ENCODE data around the gene ADARB2.
"Not testable (repeated sequence)": the region's sequence is repeated elsewhere in the genome, so short reads cannot be mapped to it uniquely, and the experiment has no call there.

ADARB2 gene

DNA sequence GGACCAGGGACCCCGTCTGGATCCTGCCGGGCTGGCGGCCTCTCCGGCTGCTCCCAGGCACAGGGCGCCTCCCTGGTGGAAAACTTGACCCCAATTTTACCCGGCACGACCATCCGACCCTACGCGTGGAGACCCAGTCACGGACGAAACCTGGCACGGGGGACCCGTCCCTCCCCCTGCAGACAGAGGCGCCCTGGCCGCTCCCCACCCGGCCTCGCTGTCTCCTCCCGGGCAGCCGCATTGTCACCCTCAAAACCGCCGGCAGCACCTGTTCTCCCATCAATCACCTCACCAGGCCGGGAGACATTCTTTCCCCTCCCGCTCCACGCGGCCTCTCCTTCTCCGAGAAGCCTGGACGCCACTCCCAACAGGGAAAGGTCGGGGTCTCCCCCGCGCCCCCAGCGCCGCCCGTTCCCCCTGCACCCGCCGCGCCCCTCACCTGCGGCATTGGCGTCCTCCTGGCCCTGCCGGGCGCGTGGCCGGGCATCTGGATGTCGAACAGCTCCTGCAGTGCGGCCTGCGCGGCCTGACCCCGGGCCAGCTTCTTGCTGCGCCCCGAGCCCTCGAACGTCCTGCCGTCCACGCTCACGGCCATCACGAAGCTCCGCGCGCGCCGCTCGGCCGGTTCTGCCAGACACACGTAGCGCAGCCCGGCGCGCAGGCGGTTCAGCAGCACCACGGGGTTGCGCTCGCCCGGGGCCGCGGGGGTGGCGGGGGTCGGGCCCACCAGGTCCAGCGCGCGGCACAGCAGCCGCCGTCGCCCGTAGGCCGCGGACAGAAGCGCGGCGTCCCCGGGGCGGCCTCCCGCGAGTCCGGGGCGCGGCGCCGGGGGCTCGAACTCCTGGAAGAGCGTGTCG is 374.5 kb downstream of the ADARB2 start:
- DNase-seq (ENCODE audit: low read depth in 2 of 2, low spot score in 1 of 2), result no peak

GRCh38 chr10:1361411-1362105 is 375.8 kb downstream of the ADARB2 start:
- no peak for DNase-seq (ENCODE audit: low read depth in 2 of 2, low spot score in 1 of 2)

DNA sequence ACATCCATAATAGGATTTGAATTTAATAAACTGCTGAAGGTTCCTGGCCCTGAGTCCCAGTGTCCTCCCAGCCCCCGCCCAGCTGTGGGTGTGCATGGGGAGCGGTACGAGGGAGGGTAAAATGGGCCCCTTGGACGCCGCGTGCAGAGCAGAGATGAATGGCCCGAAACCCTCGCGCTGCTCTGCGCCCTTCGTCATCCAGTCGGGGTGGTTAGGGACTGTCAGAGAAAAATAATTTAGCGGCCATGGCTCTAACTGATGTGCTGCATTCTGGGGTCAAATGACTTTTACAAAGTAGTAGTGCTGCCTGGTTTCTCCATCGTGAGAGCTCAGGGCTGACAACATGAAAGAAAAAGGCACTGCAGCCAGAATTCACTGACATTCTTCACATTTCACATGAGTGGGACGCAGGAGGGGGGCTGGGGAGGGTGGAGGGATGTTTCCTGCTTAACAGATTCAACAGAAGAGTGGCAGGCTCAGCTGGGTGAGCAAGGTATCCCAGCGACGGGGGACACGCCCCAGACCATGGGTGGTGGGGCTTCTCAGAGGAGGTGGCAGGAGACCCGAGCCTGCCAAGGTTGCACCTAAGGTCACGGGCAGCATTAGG is 376.7 kb downstream of the ADARB2 start:
- DNase-seq (ENCODE audit: low read depth in 2 of 2, low spot score in 1 of 2), result no peak

GRCh38 chr10:1360011-1360557 is 377.2 kb downstream of the ADARB2 start:
- DNase-seq (ENCODE audit: low read depth in 2 of 2, low spot score in 1 of 2), result no peak

GRCh38 chr10:1359626-1359955 is 377.7 kb downstream of the ADARB2 start:
- DNase-seq (ENCODE audit: low read depth in 2 of 2, low spot score in 1 of 2), result no peak

DNA sequence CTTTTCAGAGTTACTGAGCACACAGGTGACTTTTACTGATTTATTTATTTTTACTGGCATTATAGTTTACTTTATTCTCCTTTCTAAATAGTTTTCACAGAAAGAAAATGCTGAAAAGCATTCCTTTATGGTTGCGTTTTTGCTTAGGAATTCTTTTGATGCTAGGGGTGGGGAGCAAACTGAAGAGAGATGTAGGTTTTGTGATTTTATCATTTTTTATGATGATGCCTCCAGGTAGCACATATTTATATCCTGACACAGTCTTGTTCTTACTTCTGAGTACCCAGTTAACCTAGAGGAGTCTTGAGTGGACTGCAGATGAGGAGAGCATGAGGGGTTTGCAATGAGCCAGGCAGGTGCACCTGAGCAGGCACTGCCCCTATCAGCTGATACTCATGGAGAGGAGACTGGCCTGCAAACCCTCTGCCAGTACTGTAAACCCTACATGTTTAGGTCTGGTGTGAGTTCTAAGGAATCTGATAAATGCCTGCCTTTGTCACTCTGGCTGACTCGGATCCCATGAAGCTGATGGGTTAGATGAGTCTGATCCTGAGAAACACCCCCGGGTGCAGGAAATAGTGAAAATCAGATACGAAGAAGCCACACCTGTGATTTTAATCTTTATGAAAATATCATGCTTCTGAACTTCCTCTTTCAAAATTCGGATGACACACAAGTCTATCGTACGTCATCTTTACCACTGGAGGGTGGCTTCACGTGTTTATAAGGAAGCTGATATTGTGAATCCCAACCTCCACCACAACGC is 378.3 kb downstream of the ADARB2 start:
- DNase-seq (ENCODE audit: low read depth in 2 of 2, low spot score in 1 of 2), result no peak

- no peak for DNase-seq (ENCODE audit: low read depth in 2 of 2, low spot score in 1 of 2)
Measured at GRCh38 chr10:1358147-1358546, 379.2 kb downstream of the ADARB2 start.

DNA sequence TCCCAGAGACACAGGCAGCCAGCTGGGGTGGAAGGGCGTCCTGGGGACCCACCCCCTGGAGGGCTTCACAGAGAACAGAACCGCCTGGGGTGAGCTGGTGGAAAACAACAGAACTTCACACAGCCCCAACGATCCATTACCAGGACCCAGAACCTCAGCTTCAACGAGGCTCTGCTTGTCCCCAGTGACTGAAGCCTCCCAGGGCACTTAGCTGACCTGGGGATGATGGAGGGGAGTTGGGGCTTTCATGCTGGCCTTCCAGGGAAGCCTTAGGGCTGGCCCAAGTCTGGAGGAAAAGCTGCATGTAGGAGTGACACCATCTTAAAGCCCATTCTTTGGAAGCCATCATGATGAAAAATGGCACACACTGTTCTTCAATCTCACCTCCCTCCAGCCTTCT is 381.0 kb downstream of the ADARB2 start:
- DNase-seq (ENCODE audit: low read depth in 2 of 2, low spot score in 1 of 2), result no peak

DNA sequence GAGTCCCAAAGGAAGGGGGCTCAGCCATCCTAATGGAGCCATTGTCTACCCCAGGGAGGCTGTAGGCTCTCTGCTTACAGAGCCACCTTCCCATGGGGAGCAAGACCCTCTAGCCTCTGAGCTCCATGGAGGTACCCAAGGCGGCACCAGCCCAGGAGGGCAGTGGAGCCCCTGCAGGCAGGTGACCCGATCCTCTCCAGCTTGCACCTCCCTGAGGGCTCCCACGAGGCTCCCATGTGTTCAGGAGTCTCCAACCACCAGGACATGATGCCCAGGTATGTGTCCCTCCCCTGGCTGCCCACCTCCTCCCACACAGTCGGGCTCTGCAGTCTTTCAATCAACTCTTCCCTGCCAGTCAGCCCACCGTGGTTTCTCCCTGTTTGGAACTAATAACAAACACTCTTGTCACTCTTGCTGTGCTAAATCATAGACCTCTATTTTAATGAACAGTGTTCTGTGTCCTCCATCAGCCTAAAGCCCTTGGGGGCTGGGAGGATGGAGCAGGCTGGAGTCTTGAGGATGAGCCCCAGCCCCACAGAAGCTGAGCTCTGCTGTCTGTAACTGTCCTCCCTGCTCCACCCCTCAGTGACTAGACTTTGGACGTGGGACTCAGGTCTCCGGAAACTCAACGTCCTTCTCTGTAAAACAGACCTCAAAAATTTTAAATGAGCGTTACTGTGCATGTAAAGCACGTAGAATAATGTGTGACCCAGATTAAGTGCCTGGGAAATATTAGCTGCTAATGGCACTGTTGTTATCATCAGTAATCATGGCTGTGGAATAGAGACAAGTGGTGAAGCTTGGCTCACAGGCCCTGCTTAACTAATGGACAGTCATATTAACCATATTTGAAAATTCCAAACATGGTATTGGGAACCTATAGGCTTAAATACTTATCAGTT is 382.3 kb downstream of the ADARB2 start:
- no peak for DNase-seq (ENCODE audit: low read depth in 2 of 2, low spot score in 1 of 2)

- DNase-seq (ENCODE audit: low read depth in 2 of 2, low spot score in 1 of 2), result not testable (repeated sequence)
Measured at GRCh38 chr10:1352296-1352695, 385.0 kb downstream of the ADARB2 start.

GRCh38 chr10:1348773-1349050 is 388.6 kb downstream of the ADARB2 start:
- no peak for DNase-seq (ENCODE audit: low read depth in 2 of 2, low spot score in 1 of 2)

GRCh38 chr10:1347962-1348772 is 389.2 kb downstream of the ADARB2 start:
- DNase-seq (ENCODE audit: low read depth in 2 of 2, low spot score in 1 of 2), result no peak

DNA sequence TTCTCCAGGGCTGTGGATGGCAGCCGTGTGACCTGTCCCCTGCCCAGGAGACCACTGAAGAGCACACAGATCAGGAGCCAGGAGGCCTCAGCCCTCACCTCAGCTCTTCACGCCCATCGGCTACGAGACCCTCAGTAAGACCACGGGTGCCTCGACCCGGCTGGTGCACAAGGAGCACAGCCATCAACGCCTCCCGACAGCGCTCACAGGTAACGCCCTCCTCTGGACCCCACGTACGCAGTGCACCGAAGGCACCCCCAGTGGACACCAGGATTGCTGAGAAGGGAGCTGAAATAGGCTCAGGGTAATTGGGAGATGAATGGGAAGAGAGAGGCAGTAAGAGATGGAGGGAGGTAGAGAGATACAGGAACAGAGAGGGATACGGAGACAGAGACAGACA is 389.8 kb downstream of the ADARB2 start:
- no peak for DNase-seq (ENCODE audit: low read depth in 2 of 2, low spot score in 1 of 2)

DNA sequence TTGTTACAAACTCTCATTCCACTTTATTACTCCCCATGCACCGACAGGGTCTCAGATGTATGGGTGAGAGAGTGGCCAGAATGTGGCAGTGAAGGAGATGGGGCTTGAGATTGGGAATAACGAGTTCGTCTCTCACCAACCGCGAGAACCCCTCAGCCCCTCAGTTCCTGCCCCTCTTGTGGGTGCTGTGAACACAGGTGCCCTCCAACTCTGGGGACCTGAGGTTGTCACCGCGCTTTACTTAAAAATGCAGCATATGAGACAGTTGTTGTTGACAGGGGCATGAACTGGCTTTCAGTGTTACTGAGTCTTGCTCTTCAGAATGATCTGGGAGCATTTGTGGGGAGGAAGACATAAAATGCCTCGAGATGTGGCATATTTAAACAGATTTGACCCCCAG is 391.1 kb downstream of the ADARB2 start:
- DNase-seq (ENCODE audit: low read depth in 2 of 2, low spot score in 1 of 2), result no peak

DNA sequence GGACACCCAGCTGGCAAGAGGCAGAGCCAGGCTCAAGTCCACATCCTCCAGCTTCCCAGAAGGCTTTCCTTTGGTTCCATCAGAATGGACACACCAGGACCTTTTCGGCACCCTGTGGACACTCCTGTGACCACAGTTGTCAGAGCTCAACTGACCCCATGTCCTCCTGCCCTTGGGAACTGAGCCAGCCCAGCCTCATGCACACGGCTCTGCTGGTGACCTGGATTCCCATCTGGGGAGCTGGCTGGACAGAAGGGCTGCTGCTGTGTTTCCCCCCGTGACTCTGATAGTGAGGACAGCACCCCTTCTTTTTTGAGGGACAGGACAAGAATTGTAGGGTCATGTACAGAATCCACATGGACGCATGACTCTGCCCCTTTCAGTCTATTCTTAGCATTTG is 392.0 kb downstream of the ADARB2 start:
- no peak for DNase-seq (ENCODE audit: low read depth in 2 of 2, low spot score in 1 of 2)

DNA sequence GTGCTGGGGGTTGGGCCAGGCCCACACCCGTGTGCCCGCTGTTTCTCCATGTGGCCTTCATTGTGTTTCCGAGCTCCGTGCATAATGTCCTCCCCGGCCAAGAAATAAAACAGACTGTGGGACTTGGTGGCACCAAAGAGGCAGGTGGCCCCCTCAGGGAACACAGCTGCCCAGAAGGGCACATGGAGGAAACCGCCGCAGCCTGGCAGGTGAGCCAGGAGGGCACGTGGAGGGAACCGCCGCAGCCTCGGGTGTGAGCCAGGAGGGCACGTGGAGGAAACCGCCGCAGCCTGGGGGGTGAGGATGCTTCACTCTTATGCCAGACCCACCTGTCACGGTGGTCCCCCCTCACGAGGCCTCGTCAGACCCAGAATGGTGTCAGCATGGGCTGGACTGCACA is 392.5 kb downstream of the ADARB2 start:
- no peak for DNase-seq (ENCODE audit: low read depth in 2 of 2, low spot score in 1 of 2)

- no peak for DNase-seq (ENCODE audit: low read depth in 2 of 2, low spot score in 1 of 2)
Measured at GRCh38 chr10:1344408-1344807, 392.9 kb downstream of the ADARB2 start.

- DNase-seq (ENCODE audit: low read depth in 2 of 2, low spot score in 1 of 2), result no peak
Measured at GRCh38 chr10:1343176-1343575, 394.1 kb downstream of the ADARB2 start.

DNA sequence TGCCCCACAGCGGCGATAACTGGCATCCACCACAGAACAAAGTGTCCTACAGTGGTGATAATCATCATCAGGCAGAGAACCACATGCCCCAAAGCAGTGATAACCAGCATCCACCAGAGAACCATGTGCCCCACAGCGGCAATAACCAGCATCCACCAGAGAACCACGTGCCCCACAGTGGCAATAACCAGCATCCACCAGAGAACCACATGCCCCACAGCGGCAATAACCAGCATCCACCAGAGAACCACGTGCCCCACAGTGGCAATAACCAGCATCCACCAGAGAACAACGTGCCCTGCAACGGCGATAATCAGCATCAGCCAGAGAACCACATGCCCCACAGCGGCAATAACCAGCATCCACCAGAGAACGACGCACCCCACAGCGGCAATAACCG is 396.3 kb downstream of the ADARB2 start:
- DNase-seq (ENCODE audit: low read depth in 2 of 2, low spot score in 1 of 2), result not testable (repeated sequence)

- no peak for DNase-seq (ENCODE audit: low read depth in 2 of 2, low spot score in 1 of 2)
Measured at GRCh38 chr10:1339396-1339795, 397.9 kb downstream of the ADARB2 start.
